Panc1 (cell line): ENCODE results near the gene ATP1A1. TPM values are rescaled to one million over a fixed set of nuclear protein-coding genes. Genes with fewer than 3 reads are reported as not detected.

ENCODE experiments used
- ATAC-seq: fragments of 200-7000 bp; cut with Tn5 transposase; 2 replicates; pipeline ENCODE4 v1.9.1; 2020; ENCODE audit warnings: mild to moderate bottlenecking, moderate library complexity
- BruUV-seq: library from RNA; stranded (reverse); fragments of 400-500 nt; replicated peaks from 2 replicates; lab custom pipeline; 2021; lab: Mats Ljungman, UMichigan
- CTCF ChIA-PET: fragments of 300-600 bp; sonication (Branson Sonifier 250); formaldehyde crosslinking; loops from one replicate; lab custom pipeline; 2022; ENCODE audit warnings: antibody characterized with exemption; lab: Charles Lee
- POLR2A ChIA-PET: fragments of 300-600 bp; sonication (Branson Sonifier 250); formaldehyde crosslinking; loops from one replicate; lab custom pipeline; 2022; ENCODE audit warnings: antibody characterized with exemption; lab: Charles Lee
- DNase-seq: peaks from one replicate; pipeline ENCODE4 v3.0.0-alpha.2; 2010; ENCODE audit warnings: low read depth, low spot score
- H3K27ac ChIP-seq: 2 replicates; pipeline ENCODE4 v1.5.1; 2011; ENCODE audit warnings: mild to moderate bottlenecking, low read length, inconsistent platforms
- H3K27me3 ChIP-seq: fragments of 200-500 bp; sonication (Bioruptor generic); 2 replicates; pipeline ENCODE4 v1.6.0; 2014; ENCODE audit warnings: low read length, inconsistent platforms; ENCODE audit not compliant: control insufficient read depth, insufficient read depth
- H3K36me3 ChIP-seq: fragments of 200-500 bp; sonication (Bioruptor generic); 2 replicates; pipeline ENCODE4 v1.5.1; 2014; ENCODE audit warnings: inconsistent platforms, mild to moderate bottlenecking, low read length, moderate library complexity; ENCODE audit not compliant: control insufficient read depth, insufficient read depth
- H3K4me1 ChIP-seq: 2 replicates; pipeline ENCODE4 v1.5.1; 2011; ENCODE audit warnings: inconsistent platforms, mild to moderate bottlenecking, low read length, moderate library complexity; ENCODE audit not compliant: control insufficient read depth, insufficient read depth
- H3K4me3 ChIP-seq, 2 experiments: 2 replicates each; pipeline ENCODE4 v1.5.1; 2011 to 2012; ENCODE audit warnings: low read depth in 2 of 2, low read length in 2 of 2, mild to moderate bottlenecking in 2 of 2, inconsistent platforms in 1 of 2, moderate library complexity in 1 of 2
- H3K9me3 ChIP-seq: fragments of 200-500 bp; sonication (Bioruptor generic); 2 replicates; pipeline ENCODE4 v1.5.1; 2014; ENCODE audit warnings: low read depth, mild to moderate bottlenecking, inconsistent platforms, low read length, moderate library complexity; ENCODE audit not compliant: control insufficient read depth, insufficient read depth
- CTCF ChIP-seq: fragments of 450-650 bp; IDR thresholded peaks from 2 replicates; pipeline ENCODE4 v1.5.1; 2017; ENCODE audit warnings: mild to moderate bottlenecking
- POLR2AphosphoS5 ChIP-seq: IDR thresholded peaks from 2 replicates; pipeline ENCODE4 v1.6.1; 2012; ENCODE audit warnings: mild to moderate bottlenecking, low read depth, low read length, moderate library complexity
- SIN3A ChIP-seq: IDR thresholded peaks from 2 replicates; pipeline ENCODE4 v1.6.1; 2012; ENCODE audit warnings: low read depth, mild to moderate bottlenecking, low read length, moderate library complexity, borderline replicate concordance; ENCODE audit not compliant: insufficient read depth
- TCF7L2 ChIP-seq: IDR thresholded peaks from 2 replicates; pipeline ENCODE4 v1.6.1; 2011; ENCODE audit warnings: mild to moderate bottlenecking, low read depth, low read length, inconsistent platforms
- in situ Hi-C: cut with HindIII; loops from 2 replicates; pipeline ENCODE4 v1.10.0; 2016; ENCODE audit warnings: low sequenced_read_pairs, low pct_unique_long_range_greater_than_20kb
- intact Hi-C: fragments of 100-400 bp; cut with micrococcal nuclease; formaldehyde crosslinking; loops from one replicate; pipeline ENCODE4 v1.10.0; 2022; ENCODE audit not compliant: unreplicated experiment
- total RNA-seq: library from RNA; stranded (reverse); gene quantifications from one replicate; pipeline ENCODE4 v1.2.1, GENCODE V29; 2021; ENCODE audit not compliant: unreplicated experiment
- TF ChIP-seq, protein P1 (sequence below), 2 experiments: IDR thresholded peaks; 2 replicates each; pipeline ENCODE4 v1.6.1; 2011 to 2012; ENCODE audit warnings: low read depth in 2 of 2, control low read depth in 1 of 2, low read length in 1 of 2, mild to moderate bottlenecking in 1 of 2, moderate library complexity in 1 of 2; ENCODE audit not compliant: insufficient read depth in 1 of 2

Gene ATP1A1
- total RNA-seq, 1 experiment from 2014 or later: 131 TPM

DNA sequence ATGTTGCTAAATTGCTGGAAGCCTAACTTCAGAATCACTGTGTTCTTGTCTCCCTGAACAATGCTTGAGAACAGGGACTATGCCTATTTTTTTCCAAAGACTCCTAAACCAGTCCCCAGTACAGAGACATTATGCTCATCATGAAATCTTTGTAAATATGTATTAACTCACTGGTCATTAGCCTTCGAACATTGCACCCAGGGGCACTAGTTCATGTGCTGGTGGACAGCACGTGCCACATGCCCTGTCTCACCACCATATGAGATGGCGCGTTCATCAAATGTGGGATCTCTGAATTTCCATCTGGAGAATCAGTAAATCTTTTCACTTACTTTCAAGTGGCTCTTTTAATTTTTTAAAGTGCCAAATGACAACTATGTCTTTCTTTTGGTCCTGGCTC lies 11.0 kb upstream of the ATP1A1 start:
- DNase-seq: no peak
- ChIA-PET POLR2A (no interaction called here), CTCF (no interaction called here)
- intact Hi-C loops: no loop called here
- Histone ChIP-seq H3K9me3 (no peaks in the 10 kb centered on the region), H3K27me3 (no peaks in the 10 kb centered on the region), H3K36me3 (no peaks in the 10 kb centered on the region), H3K27ac (no peak overlapping the region), H3K4me1 (no peaks in the 10 kb centered on the region), H3K4me3 (no peak overlapping the region)
- no TSS peak for BruUV-seq
- in situ Hi-C loops: no loop called here
- TF ChIP-seq POLR2AphosphoS5 (no peak), TCF7L2 (no peak), SIN3A (no peak), CTCF (no peak)
- TF ChIP-seq, protein P1, sequence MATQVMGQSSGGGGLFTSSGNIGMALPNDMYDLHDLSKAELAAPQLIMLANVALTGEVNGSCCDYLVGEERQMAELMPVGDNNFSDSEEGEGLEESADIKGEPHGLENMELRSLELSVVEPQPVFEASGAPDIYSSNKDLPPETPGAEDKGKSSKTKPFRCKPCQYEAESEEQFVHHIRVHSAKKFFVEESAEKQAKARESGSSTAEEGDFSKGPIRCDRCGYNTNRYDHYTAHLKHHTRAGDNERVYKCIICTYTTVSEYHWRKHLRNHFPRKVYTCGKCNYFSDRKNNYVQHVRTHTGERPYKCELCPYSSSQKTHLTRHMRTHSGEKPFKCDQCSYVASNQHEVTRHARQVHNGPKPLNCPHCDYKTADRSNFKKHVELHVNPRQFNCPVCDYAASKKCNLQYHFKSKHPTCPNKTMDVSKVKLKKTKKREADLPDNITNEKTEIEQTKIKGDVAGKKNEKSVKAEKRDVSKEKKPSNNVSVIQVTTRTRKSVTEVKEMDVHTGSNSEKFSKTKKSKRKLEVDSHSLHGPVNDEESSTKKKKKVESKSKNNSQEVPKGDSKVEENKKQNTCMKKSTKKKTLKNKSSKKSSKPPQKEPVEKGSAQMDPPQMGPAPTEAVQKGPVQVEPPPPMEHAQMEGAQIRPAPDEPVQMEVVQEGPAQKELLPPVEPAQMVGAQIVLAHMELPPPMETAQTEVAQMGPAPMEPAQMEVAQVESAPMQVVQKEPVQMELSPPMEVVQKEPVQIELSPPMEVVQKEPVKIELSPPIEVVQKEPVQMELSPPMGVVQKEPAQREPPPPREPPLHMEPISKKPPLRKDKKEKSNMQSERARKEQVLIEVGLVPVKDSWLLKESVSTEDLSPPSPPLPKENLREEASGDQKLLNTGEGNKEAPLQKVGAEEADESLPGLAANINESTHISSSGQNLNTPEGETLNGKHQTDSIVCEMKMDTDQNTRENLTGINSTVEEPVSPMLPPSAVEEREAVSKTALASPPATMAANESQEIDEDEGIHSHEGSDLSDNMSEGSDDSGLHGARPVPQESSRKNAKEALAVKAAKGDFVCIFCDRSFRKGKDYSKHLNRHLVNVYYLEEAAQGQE (IDR thresholded peaks at IDR 0.05; ENCODE audit: insufficient read depth in 1 of 2, low read depth in 2 of 2, low read length in 1 of 2): no peak
- ATAC-seq: no peak

- H3K4me3 ChIP-seq: no peak overlapping the region
- intact Hi-C loops: no loop called here
- H3K9me3 ChIP-seq: no peaks in the 10 kb centered on the region
- ATAC-seq (no peak), DNase-seq (no peak)
- no peaks in the 10 kb centered on the region for H3K36me3 ChIP-seq
- no peaks in the 10 kb centered on the region for H3K4me1 ChIP-seq
- no TSS peak for BruUV-seq
- ChIA-PET POLR2A (no interaction called here), CTCF (no interaction called here)
- in situ Hi-C loops: no loop called here
- no peaks in the 10 kb centered on the region for H3K27me3 ChIP-seq
- TF ChIP-seq, protein P1 (IDR thresholded peaks at IDR 0.05; ENCODE audit: insufficient read depth in 1 of 2, low read depth in 2 of 2, low read length in 1 of 2): no peak
- TF ChIP-seq SIN3A: no peak
- TF ChIP-seq POLR2AphosphoS5: no peak
- no peak for TF ChIP-seq TCF7L2
- TF ChIP-seq CTCF: no peak
- no peak overlapping the region for H3K27ac ChIP-seq
Observed at GRCh38 chr1:116365353-116365780, 7.7 kb upstream of the ATP1A1 start.
